HEK293 (cell line): ENCODE results near the gene METTL16.

Experiments
- CTCF ChIA-PET: fragments of 350-600 bp; formaldehyde crosslinking; extraction: SDS; loops from one replicate; lab custom pipeline; 2021; ENCODE audit warnings: antibody characterized with exemption; lab: Yijun Ruan, JAX
- POLR2A ChIA-PET: fragments of 300-600 bp; formaldehyde crosslinking; extraction: SDS; loops from one replicate; lab custom pipeline; 2020; ENCODE audit warnings: antibody characterized with exemption, inconsistent platforms; lab: Yijun Ruan, JAX
- H3K27ac ChIP-seq: fragments of 200-500 bp; sonication (Bioruptor generic); 2 replicates; pipeline ENCODE4 v1.5.1; 2014; ENCODE audit warnings: low read depth, low read length, control low read depth, inconsistent platforms; ENCODE audit errors: extremely low read depth
- H3K36me3 ChIP-seq, 2 experiments: fragments of 200-500 bp in 1 of 2; sonication (Bioruptor generic) in 1 of 2; 1 replicate in 1 of 2; 2 replicates in 1 of 2; pipeline ENCODE4 v1.5.1; 2014 to 2017; ENCODE audit warnings: inconsistent platforms in 2 of 2, low read length in 2 of 2; ENCODE audit not compliant: control insufficient read depth in 2 of 2, insufficient read depth in 1 of 2
- H3K4me1 ChIP-seq: fragments of 200-500 bp; sonication (Bioruptor generic); 2 replicates; pipeline ENCODE4 v1.5.1; 2014; ENCODE audit warnings: mild to moderate bottlenecking, low read length, inconsistent platforms; ENCODE audit not compliant: control insufficient read depth, insufficient read depth
- H3K4me3 ChIP-seq: 2 replicates; pipeline ENCODE4 v1.5.1; 2011; ENCODE audit warnings: low read depth, mild to moderate bottlenecking, control low read depth, low read length, moderate library complexity
- H3K9me3 ChIP-seq: fragments of 200-500 bp; sonication (Bioruptor generic); 2 replicates; pipeline ENCODE4 v1.5.1; 2014; ENCODE audit warnings: low read depth, low read length, inconsistent platforms; ENCODE audit not compliant: control insufficient read depth, insufficient read depth
- CTCF ChIP-seq: fragments of 450-650 bp; formaldehyde crosslinking; IDR thresholded peaks from 2 replicates; pipeline ENCODE4 v1.5.1; 2016; ENCODE audit warnings: missing biosample characterization, missing genetic modification characterization
- HOXD13 ChIP-seq: sonication (generic); formaldehyde crosslinking; IDR thresholded peaks from 2 replicates; pipeline ENCODE4 v1.8.0; 2022; ENCODE audit warnings: missing genetic modification reagents, borderline replicate concordance
- IKZF3 ChIP-seq: fragments of 450-650 bp; IDR thresholded peaks from 2 replicates; pipeline ENCODE4 v1.5.0; 2018; ENCODE audit warnings: missing biosample characterization, mild to moderate bottlenecking, missing genetic modification characterization, moderate library complexity
- KLF10 ChIP-seq: fragments of 450-650 bp; IDR thresholded peaks from 2 replicates; pipeline ENCODE4 v1.5.1; 2018; ENCODE audit warnings: missing biosample characterization, mild to moderate bottlenecking, missing genetic modification characterization
- KLF8 ChIP-seq: fragments of 450-650 bp; formaldehyde crosslinking; IDR thresholded peaks from 2 replicates; pipeline ENCODE4 v1.5.1; 2016; ENCODE audit warnings: missing biosample characterization, missing genetic modification characterization
- PRDM10 ChIP-seq: fragments of 450-650 bp; formaldehyde crosslinking; IDR thresholded peaks from 2 replicates; pipeline ENCODE4 v1.5.1; 2016; ENCODE audit warnings: missing biosample characterization, missing genetic modification characterization
- REPIN1 ChIP-seq: fragments of 450-650 bp; formaldehyde crosslinking; IDR thresholded peaks from 2 replicates; pipeline ENCODE4 v1.5.1; 2017; ENCODE audit warnings: missing biosample characterization, missing genetic modification characterization, low read depth
- SP3 ChIP-seq: fragments of 450-650 bp; formaldehyde crosslinking; IDR thresholded peaks from 2 replicates; pipeline ENCODE4 v1.5.1; 2016; ENCODE audit warnings: missing biosample characterization, missing genetic modification characterization
- YY2 ChIP-seq: fragments of 450-650 bp; formaldehyde crosslinking; IDR thresholded peaks from 2 replicates; pipeline ENCODE4 v1.5.1; 2016; ENCODE audit warnings: missing biosample characterization, missing genetic modification characterization
- ZBTB7A ChIP-seq: fragments of 450-650 bp; formaldehyde crosslinking; IDR thresholded peaks from 2 replicates; pipeline ENCODE4 v1.5.1; 2016; ENCODE audit warnings: low read depth, missing biosample characterization, missing genetic modification characterization
- ZBTB8A ChIP-seq: fragments of 450-650 bp; formaldehyde crosslinking; IDR thresholded peaks from 2 replicates; pipeline ENCODE4 v1.5.1; 2016; ENCODE audit warnings: missing biosample characterization, missing genetic modification characterization
- ZEB2 ChIP-seq: fragments of 450-650 bp; formaldehyde crosslinking; IDR thresholded peaks from 2 replicates; pipeline ENCODE4 v1.5.1; 2016; ENCODE audit warnings: missing biosample characterization, missing genetic modification characterization
- ZNF114 ChIP-seq: fragments of 450-650 bp; formaldehyde crosslinking; IDR thresholded peaks from 2 replicates; pipeline ENCODE4 v1.5.0; 2017; ENCODE audit warnings: missing biosample characterization, missing genetic modification characterization
- ZNF184 ChIP-seq: fragments of 450-650 bp; IDR thresholded peaks from 2 replicates; pipeline ENCODE4 v1.5.1; 2018; ENCODE audit warnings: missing biosample characterization, mild to moderate bottlenecking, missing genetic modification characterization
- ZNF366 ChIP-seq: fragments of 450-650 bp; formaldehyde crosslinking; conservative IDR thresholded peaks from 2 replicates; pipeline ENCODE4 v1.5.1; 2016; ENCODE audit warnings: missing biosample characterization, missing genetic modification characterization
- ZNF37A ChIP-seq: fragments of 450-650 bp; IDR thresholded peaks from 2 replicates; pipeline ENCODE4 v1.5.1; 2018; ENCODE audit warnings: missing biosample characterization, missing genetic modification characterization
- ZNF518A ChIP-seq: fragments of 450-650 bp; formaldehyde crosslinking; conservative IDR thresholded peaks from 2 replicates; pipeline ENCODE4 v1.5.1; 2016; ENCODE audit warnings: low read depth, missing biosample characterization, missing genetic modification characterization
- ZNF560 ChIP-seq: fragments of 450-650 bp; formaldehyde crosslinking; IDR thresholded peaks from 2 replicates; pipeline ENCODE4 v1.5.1; 2017; ENCODE audit warnings: missing biosample characterization, missing genetic modification characterization, borderline replicate concordance
- ZNF596 ChIP-seq: fragments of 450-650 bp; IDR thresholded peaks from 2 replicates; pipeline ENCODE4 v1.5.0; 2018; ENCODE audit warnings: missing biosample characterization, mild to moderate bottlenecking, missing genetic modification characterization, moderate library complexity
- ZNF621 ChIP-seq: fragments of 450-650 bp; formaldehyde crosslinking; IDR thresholded peaks from 2 replicates; pipeline ENCODE4 v1.5.1; 2017; ENCODE audit warnings: missing biosample characterization, missing genetic modification characterization
- ZNF629 ChIP-seq: fragments of 450-650 bp; formaldehyde crosslinking; IDR thresholded peaks from 2 replicates; pipeline ENCODE4 v1.5.1; 2017; ENCODE audit warnings: missing biosample characterization, missing genetic modification characterization
- ZNF654 ChIP-seq: fragments of 450-650 bp; formaldehyde crosslinking; IDR thresholded peaks from 2 replicates; pipeline ENCODE4 v1.5.1; 2016; ENCODE audit warnings: low read depth, missing biosample characterization, missing genetic modification characterization
- ZNF707 ChIP-seq: fragments of 450-650 bp; formaldehyde crosslinking; IDR thresholded peaks from 2 replicates; pipeline ENCODE4 v1.5.1; 2016; ENCODE audit warnings: missing biosample characterization, missing genetic modification characterization
- ZNF830 ChIP-seq: fragments of 450-650 bp; IDR thresholded peaks from 2 replicates; pipeline ENCODE4 v1.5.0; 2018; ENCODE audit warnings: missing biosample characterization, missing genetic modification characterization, low read depth, mild to moderate bottlenecking, moderate library complexity
- ZSCAN4 ChIP-seq: fragments of 450-650 bp; formaldehyde crosslinking; IDR thresholded peaks from 2 replicates; pipeline ENCODE4 v1.5.1; 2017; ENCODE audit warnings: missing biosample characterization, missing genetic modification characterization

Gene METTL16

GRCh38 chr17:2418572-2418971, 93.1 kb downstream of the METTL16 start (continued):
- TF ChIP-seq ZNF560 (tag by site-specific recombination): no peak

GRCh38 chr17:2416010-2416734, 95.5 kb downstream of the METTL16 start:
- ChIA-PET POLR2A (interaction anchor here (1.0 to 3.1 kb wide), 8 partner anchors 15 to 177 kb away, joined by 4 to 42 read pairs (median 6); partner anchors contain the start of genes METTL16, PAFAH1B1, SGSM2 and SMG6), CTCF (interaction anchor here (0.6 to 6.3 kb wide), 57 partner anchors 11 to 761 kb away, joined by 3 to 470 read pairs (median 4); partner anchors contain the start of genes HIC1, METTL16 and TSR1)
- Histone ChIP-seq H3K4me3 (no peak overlapping the region), H3K27ac (no peak overlapping the region), H3K36me3 (peaks cover 18 to 53% of the 10 kb centered on the region in 2 experiments; a peak in 2 of 3 replicates), H3K9me3 (no peaks in the 10 kb centered on the region), H3K4me1 (no peaks in the 10 kb centered on the region)
- peak; percentile 62; the same call in 1 of the 2 replicates for TF ChIP-seq KLF10
- TF ChIP-seq YY2 (tag by site-specific recombination): no peak
- TF ChIP-seq PRDM10 (tag by site-specific recombination): no peak
- no peak for TF ChIP-seq REPIN1 (tag by site-specific recombination)
- peak; percentile 65 for TF ChIP-seq CTCF (tag by site-specific recombination)
- no peak for TF ChIP-seq ZNF184 (tag by site-specific recombination)
- 0 out of 2 replicates have a peak, but pooled peaks have one; percentile 23 for TF ChIP-seq ZNF366 (tag by site-specific recombination)
- TF ChIP-seq ZNF518A (tag by site-specific recombination): no peak
- TF ChIP-seq ZNF830 (tag by site-specific recombination): no peak
- 0 out of 2 replicates have a peak, but pooled peaks have one; percentile 13 for TF ChIP-seq IKZF3 (tag by site-specific recombination)
- peak; percentile 33; the same call in 1 of the 2 replicates for TF ChIP-seq KLF8
- peak; percentile 92 for TF ChIP-seq ZNF654 (tag by site-specific recombination)
- TF ChIP-seq HOXD13 (CRISPR knock-in tag): no peak
- no peak for TF ChIP-seq SP3 (tag by site-specific recombination)
- no peak for TF ChIP-seq ZBTB8A
- no peak for TF ChIP-seq ZNF114 (tag by site-specific recombination)
- TF ChIP-seq ZNF596 (tag by site-specific recombination): no peak
- TF ChIP-seq ZNF621: no peak
- TF ChIP-seq ZEB2 (tag by site-specific recombination): 0 out of 2 replicates have a peak, but pooled peaks have one; percentile 22
- no peak for TF ChIP-seq ZSCAN4
- 0 out of 2 replicates have a peak, but pooled peaks have one; percentile 29 for TF ChIP-seq ZNF629 (tag by site-specific recombination)
- no peak for TF ChIP-seq ZBTB7A (tag by site-specific recombination)
- no peak for TF ChIP-seq ZNF707 (tag by site-specific recombination)
- 0 out of 2 replicates have a peak, but pooled peaks have one; percentile 1 for TF ChIP-seq ZNF37A (tag by site-specific recombination)
